Measurements from ENCODE around the gene ZBTB44.

ZBTB44 gene

GRCh38 chr11:130227373-130227772 is 87.3 kb downstream of the ZBTB44 start:
- Histone ChIP-seq H3K4me3 (no peak overlapping the region), H3K36me3 (ENCODE audit: insufficient read depth, low read length) (no peaks in the 10 kb centered on the region)
- TF ChIP-seq POLR2AphosphoS5 (IDR thresholded peaks at IDR 0.05; ENCODE audit: borderline replicate concordance, low read depth, low read length) (no peak), FOXP2 (optimal IDR thresholded peaks at IDR 0.05; ENCODE audit: control extremely low read depth, extremely low read length, insufficient read depth) (no peak), EZH2 (IDR thresholded peaks at IDR 0.05) (no peak)

GRCh38 chr11:130223291-130223971 is 91.3 kb downstream of the ZBTB44 start:
- DNase-seq (ENCODE audit: low read depth, low spot score): no peak
- TF ChIP-seq EZH2 (IDR thresholded peaks at IDR 0.05) (no peak), FOXP2 (optimal IDR thresholded peaks at IDR 0.05; ENCODE audit: control extremely low read depth, extremely low read length, insufficient read depth) (no peak), POLR2AphosphoS5 (IDR thresholded peaks at IDR 0.05; ENCODE audit: borderline replicate concordance, low read depth, low read length) (no peak)
- Histone ChIP-seq H3K36me3 (ENCODE audit: insufficient read depth, low read length) (no peaks in the 10 kb centered on the region), H3K9me3 (ENCODE audit: low read depth, low read length) (no peaks in the 10 kb centered on the region), H3K27ac (no peak overlapping the region), H3K9ac (ENCODE audit: insufficient read length) (no peak overlapping the region), H3K4me3 (no peak overlapping the region)

More at GRCh38 chr11:130227373-130227772, 87.3 kb downstream of the ZBTB44 start:
- Histone ChIP-seq H3K9me3 (ENCODE audit: low read depth, low read length) (no peaks in the 10 kb centered on the region), H3K27ac (no peak overlapping the region), H3K9ac (ENCODE audit: insufficient read length) (no peak overlapping the region)
- no peak for DNase-seq (ENCODE audit: low read depth, low spot score)

GRCh38 chr11:130220311-130221035 is 94.2 kb downstream of the ZBTB44 start:
- H3K4me3 ChIP-seq: no peak overlapping the region
- DNase-seq (ENCODE audit: low read depth, low spot score): no peak
- H3K36me3 ChIP-seq (ENCODE audit: insufficient read depth, low read length): no peaks in the 10 kb centered on the region
- H3K9ac ChIP-seq (ENCODE audit: insufficient read length): no peak overlapping the region
- TF ChIP-seq EZH2 (IDR thresholded peaks at IDR 0.05): no peak
- no peak for TF ChIP-seq POLR2AphosphoS5 (IDR thresholded peaks at IDR 0.05; ENCODE audit: borderline replicate concordance, low read depth, low read length)
- H3K9me3 ChIP-seq (ENCODE audit: low read depth, low read length): no peaks in the 10 kb centered on the region
- H3K27ac ChIP-seq: no peak overlapping the region

- TF ChIP-seq EZH2 (IDR thresholded peaks at IDR 0.05) (no peak), POLR2AphosphoS5 (IDR thresholded peaks at IDR 0.05; ENCODE audit: borderline replicate concordance, low read depth, low read length) (no peak)
- DNase-seq (ENCODE audit: low read depth, low spot score): no peak
- Histone ChIP-seq H3K4me3 (no peak overlapping the region), H3K9me3 (ENCODE audit: low read depth, low read length) (no peaks in the 10 kb centered on the region), H3K36me3 (ENCODE audit: insufficient read depth, low read length) (no peaks in the 10 kb centered on the region), H3K27ac (no peak overlapping the region), H3K9ac (ENCODE audit: insufficient read length) (no peak overlapping the region)
Measured at GRCh38 chr11:130219148-130219547, 95.6 kb downstream of the ZBTB44 start.

GRCh38 chr11:130218501-130219070 is 96.1 kb downstream of the ZBTB44 start:
- DNase-seq (ENCODE audit: low read depth, low spot score): no peak
- no peak overlapping the region for H3K4me3 ChIP-seq
- TF ChIP-seq FOXP2 (optimal IDR thresholded peaks at IDR 0.05; ENCODE audit: control extremely low read depth, extremely low read length, insufficient read depth) (no peak), POLR2AphosphoS5 (IDR thresholded peaks at IDR 0.05; ENCODE audit: borderline replicate concordance, low read depth, low read length) (no peak), EZH2 (IDR thresholded peaks at IDR 0.05) (no peak)
- H3K36me3 ChIP-seq (ENCODE audit: insufficient read depth, low read length): no peaks in the 10 kb centered on the region
- no peak overlapping the region for H3K27ac ChIP-seq
- H3K9me3 ChIP-seq (ENCODE audit: low read depth, low read length): no peaks in the 10 kb centered on the region
- no peak overlapping the region for H3K9ac ChIP-seq (ENCODE audit: insufficient read length)

GRCh38 chr11:130217133-130218031 is 97.3 kb downstream of the ZBTB44 start:
- H3K36me3 ChIP-seq (ENCODE audit: insufficient read depth, low read length): no peaks in the 10 kb centered on the region
- H3K9ac ChIP-seq (ENCODE audit: insufficient read length): no peak overlapping the region
- no peak for DNase-seq (ENCODE audit: low read depth, low spot score)
- H3K27ac ChIP-seq: no peak overlapping the region
- TF ChIP-seq FOXP2 (optimal IDR thresholded peaks at IDR 0.05; ENCODE audit: control extremely low read depth, extremely low read length, insufficient read depth): no peak
- TF ChIP-seq EZH2 (IDR thresholded peaks at IDR 0.05): no peak
- TF ChIP-seq POLR2AphosphoS5 (IDR thresholded peaks at IDR 0.05; ENCODE audit: borderline replicate concordance, low read depth, low read length): no peak
- no peak overlapping the region for H3K4me3 ChIP-seq
- H3K9me3 ChIP-seq (ENCODE audit: low read depth, low read length): no peaks in the 10 kb centered on the region

GRCh38 chr11:130216591-130217132 is 98.1 kb downstream of the ZBTB44 start:
- H3K9me3 ChIP-seq (ENCODE audit: low read depth, low read length): no peaks in the 10 kb centered on the region
- H3K36me3 ChIP-seq (ENCODE audit: insufficient read depth, low read length): no peaks in the 10 kb centered on the region
- no peak for DNase-seq (ENCODE audit: low read depth, low spot score)
- no peak overlapping the region for H3K9ac ChIP-seq (ENCODE audit: insufficient read length)
- H3K27ac ChIP-seq: no peak overlapping the region
- no peak for TF ChIP-seq POLR2AphosphoS5 (IDR thresholded peaks at IDR 0.05; ENCODE audit: borderline replicate concordance, low read depth, low read length)
- no peak for TF ChIP-seq EZH2 (IDR thresholded peaks at IDR 0.05)
- TF ChIP-seq FOXP2 (optimal IDR thresholded peaks at IDR 0.05; ENCODE audit: control extremely low read depth, extremely low read length, insufficient read depth): no peak
- no peak overlapping the region for H3K4me3 ChIP-seq

GRCh38 chr11:130216221-130216550 is 98.5 kb downstream of the ZBTB44 start:
- H3K27ac ChIP-seq: no peak overlapping the region
- no peak for TF ChIP-seq FOXP2 (optimal IDR thresholded peaks at IDR 0.05; ENCODE audit: control extremely low read depth, extremely low read length, insufficient read depth)
- TF ChIP-seq POLR2AphosphoS5 (IDR thresholded peaks at IDR 0.05; ENCODE audit: borderline replicate concordance, low read depth, low read length): no peak
- TF ChIP-seq EZH2 (IDR thresholded peaks at IDR 0.05): no peak
- H3K9me3 ChIP-seq (ENCODE audit: low read depth, low read length): no peaks in the 10 kb centered on the region
- no peak overlapping the region for H3K9ac ChIP-seq (ENCODE audit: insufficient read length)
- H3K4me3 ChIP-seq: no peak overlapping the region
- no peak for DNase-seq (ENCODE audit: low read depth, low spot score)
- no peaks in the 10 kb centered on the region for H3K36me3 ChIP-seq (ENCODE audit: insufficient read depth, low read length)
